Measurements from ENCODE around the gene RFXANK.

- TF ChIP-seq EP300 (conservative IDR thresholded peaks at IDR 0.05; ENCODE audit: poor library complexity, severe bottlenecking) = no peak
- TF ChIP-seq POLR2AphosphoS5 (IDR thresholded peaks at IDR 0.05) = no peak
- no peak for TF ChIP-seq SMC3 (conservative IDR thresholded peaks at IDR 0.05; ENCODE audit: poor library complexity)
- TF ChIP-seq TAF1 (IDR thresholded peaks at IDR 0.05; ENCODE audit: low read depth) = no peak
- no peak for TF ChIP-seq CTCF (IDR thresholded peaks at IDR 0.05; ENCODE audit: poor library complexity, severe bottlenecking)
These were observed 42.6 kb upstream of the RFXANK start for GRCh38 chr19:19149435-19149834.
